ENCODE results near the gene BSPRY.
"Not testable (repeated sequence)": the region's sequence is repeated elsewhere in the genome, so short reads cannot be mapped to it uniquely, and the experiment has no call there.

BSPRY gene

DNA sequence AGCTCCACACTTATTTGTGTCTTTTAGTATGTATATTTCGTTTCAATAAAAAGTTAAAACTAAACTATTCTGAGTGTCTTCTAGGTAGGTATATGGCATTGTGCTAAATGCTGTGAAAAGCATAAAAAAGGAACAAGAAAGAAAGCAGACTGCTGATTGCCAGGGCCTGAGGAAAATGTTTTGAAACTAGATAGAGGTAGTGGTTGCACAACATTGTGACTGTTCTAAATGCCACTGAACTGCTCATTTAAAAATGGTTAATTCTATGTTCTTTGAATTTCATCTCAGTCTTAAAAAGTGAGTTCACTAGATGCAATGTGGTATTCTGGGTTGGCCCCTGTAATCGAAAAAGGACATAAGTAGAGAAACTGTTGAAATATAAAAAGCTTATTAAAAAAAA is 54.3 kb downstream of the BSPRY start:
- DNase-seq (ENCODE audit: extremely low spot score) = no peak
- ChIA-PET POLR2A (interaction anchor here (0.6 kb wide), 1 partner anchor 183 kb away, joined by 3 read pairs; the partner anchor contains the start of genes FKBP15 and SLC31A1), CTCF (interaction anchor here (0.6 to 11.7 kb wide), 9 partner anchors 10 to 253 kb away, joined by 3 to 102 read pairs (median 3); partner anchors contain the start of genes CDC26 and PRPF4)
- TF ChIP-seq, protein P1, sequence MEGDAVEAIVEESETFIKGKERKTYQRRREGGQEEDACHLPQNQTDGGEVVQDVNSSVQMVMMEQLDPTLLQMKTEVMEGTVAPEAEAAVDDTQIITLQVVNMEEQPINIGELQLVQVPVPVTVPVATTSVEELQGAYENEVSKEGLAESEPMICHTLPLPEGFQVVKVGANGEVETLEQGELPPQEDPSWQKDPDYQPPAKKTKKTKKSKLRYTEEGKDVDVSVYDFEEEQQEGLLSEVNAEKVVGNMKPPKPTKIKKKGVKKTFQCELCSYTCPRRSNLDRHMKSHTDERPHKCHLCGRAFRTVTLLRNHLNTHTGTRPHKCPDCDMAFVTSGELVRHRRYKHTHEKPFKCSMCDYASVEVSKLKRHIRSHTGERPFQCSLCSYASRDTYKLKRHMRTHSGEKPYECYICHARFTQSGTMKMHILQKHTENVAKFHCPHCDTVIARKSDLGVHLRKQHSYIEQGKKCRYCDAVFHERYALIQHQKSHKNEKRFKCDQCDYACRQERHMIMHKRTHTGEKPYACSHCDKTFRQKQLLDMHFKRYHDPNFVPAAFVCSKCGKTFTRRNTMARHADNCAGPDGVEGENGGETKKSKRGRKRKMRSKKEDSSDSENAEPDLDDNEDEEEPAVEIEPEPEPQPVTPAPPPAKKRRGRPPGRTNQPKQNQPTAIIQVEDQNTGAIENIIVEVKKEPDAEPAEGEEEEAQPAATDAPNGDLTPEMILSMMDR (IDR thresholded peaks at IDR 0.05; ENCODE audit: control extremely low read depth, extremely low read depth, low read depth, missing control alignments) = no peak

DNA sequence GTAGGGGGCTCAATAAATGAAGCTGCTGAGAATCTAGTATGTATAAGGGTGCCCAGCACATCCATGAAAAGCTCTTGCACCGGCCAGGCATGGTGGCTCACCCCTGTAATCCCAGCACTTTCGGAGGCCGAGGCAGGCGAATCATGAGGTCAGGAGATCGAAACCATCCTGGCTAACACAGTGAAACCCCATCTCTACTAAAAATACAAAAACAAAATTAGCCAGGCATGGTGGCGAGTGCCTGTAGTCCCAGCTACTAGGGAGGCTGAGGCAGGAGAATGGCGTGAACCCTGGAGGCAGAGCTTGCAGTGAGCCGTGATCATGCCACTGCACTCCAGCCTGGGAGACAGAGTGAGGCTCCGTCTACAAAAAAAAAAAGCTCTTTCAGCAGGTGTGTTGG is 57.0 kb downstream of the BSPRY start:
- DNase-seq (ENCODE audit: extremely low spot score) = not testable (repeated sequence)
- CTCF ChIA-PET = interaction anchor here (0.9 to 11.7 kb wide), 13 partner anchors 8 to 250 kb away, joined by 3 to 102 read pairs (median 3); partner anchors contain the start of genes CDC26, FKBP15 and PRPF4
- POLR2A ChIA-PET = interaction anchor here (0.7 kb wide), 1 partner anchor 194 kb away, joined by 3 read pairs; no protein-coding TSS in a partner anchor

DNA sequence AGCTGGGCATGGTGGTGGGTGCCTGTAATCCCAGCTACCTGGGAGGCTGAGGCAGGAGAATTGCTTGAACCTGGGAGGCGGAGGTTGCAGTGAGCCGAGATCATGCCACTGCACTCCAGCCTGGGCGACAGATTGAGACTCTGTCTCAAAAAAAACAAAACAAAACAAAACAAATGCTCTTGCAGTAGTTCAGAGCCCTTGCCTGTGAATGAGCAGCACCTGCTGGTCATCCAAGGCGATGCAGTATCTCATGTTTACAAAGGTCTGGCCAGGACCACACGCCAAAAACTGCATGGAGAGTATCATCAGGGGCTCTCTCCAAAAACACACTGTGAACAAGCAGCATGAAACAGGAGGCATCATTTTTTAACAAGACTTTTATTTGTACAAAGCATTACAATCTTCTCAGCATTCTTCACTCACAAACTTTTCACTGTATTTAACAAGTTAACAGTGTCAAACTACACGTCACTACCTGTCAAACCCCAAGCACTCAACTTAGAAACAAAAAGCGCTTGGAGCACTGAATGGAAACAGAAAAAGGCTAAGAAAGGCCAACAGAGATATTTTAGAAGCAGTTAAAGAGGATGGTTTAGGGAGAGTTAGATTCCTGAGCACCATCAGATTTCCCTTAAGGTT is 57.7 kb downstream of the BSPRY start:
- CTCF ChIA-PET = interaction anchor here (0.8 to 11.7 kb wide), 14 partner anchors 9 to 249 kb away, joined by 3 to 102 read pairs (median 3); partner anchors contain the start of genes CDC26 and PRPF4
- POLR2A ChIA-PET = interaction anchor here (0.7 kb wide), 1 partner anchor 193 kb away, joined by 3 read pairs; no protein-coding TSS in a partner anchor
- TF ChIP-seq, protein P1 (IDR thresholded peaks at IDR 0.05; ENCODE audit: control extremely low read depth, extremely low read depth, low read depth, missing control alignments) = peak; percentile 87
- peak; percentile 56 for DNase-seq (ENCODE audit: extremely low spot score)

DNA sequence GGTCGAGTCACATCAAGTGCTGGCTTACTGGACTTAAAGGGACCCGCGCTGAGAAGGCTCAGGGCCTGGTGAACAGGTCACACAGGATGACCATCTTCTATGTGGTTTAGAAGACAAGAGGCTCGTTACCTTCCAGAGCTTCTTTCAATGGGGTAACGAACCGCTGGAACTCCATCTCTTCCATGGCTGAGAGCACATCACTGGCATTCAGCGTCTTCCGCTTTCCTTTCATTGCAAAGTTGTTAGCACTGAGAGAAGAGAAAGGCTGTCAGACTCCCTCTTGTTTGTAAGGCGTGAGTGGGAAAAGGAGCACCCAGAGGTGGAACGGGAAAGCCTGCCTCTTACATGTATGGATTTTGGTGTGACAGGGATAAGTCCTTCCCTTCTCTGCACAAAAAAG is 60.1 kb downstream of the BSPRY start:
- ChIA-PET CTCF (interaction anchor here (1.0 to 11.7 kb wide), 7 partner anchors 9 to 248 kb away, joined by 3 to 96 read pairs (median 5); partner anchors contain the start of genes ALAD, CDC26 and PRPF4), POLR2A (interaction anchor here (1.1 to 1.3 kb wide), 3 partner anchors 8 to 188 kb away, joined by 3 to 7 read pairs (median 5); partner anchors contain the start of genes ALAD, CDC26, FKBP15 and PRPF4)
- TF ChIP-seq, protein P1 (IDR thresholded peaks at IDR 0.05; ENCODE audit: control extremely low read depth, extremely low read depth, low read depth, missing control alignments) = no peak
- no peak for DNase-seq (ENCODE audit: extremely low spot score)

DNA sequence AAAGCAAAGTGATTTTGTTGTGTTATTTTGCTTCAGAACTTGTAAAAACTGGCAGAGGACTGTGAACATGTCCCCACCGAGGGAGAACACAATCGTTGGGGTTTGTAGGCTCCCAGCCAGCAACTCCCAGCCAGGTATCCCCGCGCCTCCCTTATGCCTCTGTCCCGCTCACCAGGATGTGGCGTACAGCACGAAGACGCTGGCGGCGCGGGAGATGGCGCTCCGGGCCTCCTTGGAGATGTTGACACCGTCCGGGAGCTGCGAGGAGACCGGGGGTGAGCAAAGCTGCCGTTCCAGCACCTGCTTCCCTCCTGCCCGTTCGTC is 60.5 kb downstream of the BSPRY start:
- TF ChIP-seq, protein P1 (IDR thresholded peaks at IDR 0.05; ENCODE audit: control extremely low read depth, extremely low read depth, low read depth, missing control alignments) = no peak
- ChIA-PET POLR2A (interaction anchor here (0.7 to 1.3 kb wide), 5 partner anchors 9 to 188 kb away, joined by 3 to 7 read pairs (median 4); partner anchors contain the start of genes ALAD, CDC26, FKBP15 and PRPF4), CTCF (interaction anchor here (1.0 to 11.7 kb wide), 7 partner anchors 10 to 248 kb away, joined by 3 to 96 read pairs (median 5); partner anchors contain the start of genes ALAD, CDC26 and PRPF4)
- DNase-seq (ENCODE audit: extremely low spot score) = no peak

DNA sequence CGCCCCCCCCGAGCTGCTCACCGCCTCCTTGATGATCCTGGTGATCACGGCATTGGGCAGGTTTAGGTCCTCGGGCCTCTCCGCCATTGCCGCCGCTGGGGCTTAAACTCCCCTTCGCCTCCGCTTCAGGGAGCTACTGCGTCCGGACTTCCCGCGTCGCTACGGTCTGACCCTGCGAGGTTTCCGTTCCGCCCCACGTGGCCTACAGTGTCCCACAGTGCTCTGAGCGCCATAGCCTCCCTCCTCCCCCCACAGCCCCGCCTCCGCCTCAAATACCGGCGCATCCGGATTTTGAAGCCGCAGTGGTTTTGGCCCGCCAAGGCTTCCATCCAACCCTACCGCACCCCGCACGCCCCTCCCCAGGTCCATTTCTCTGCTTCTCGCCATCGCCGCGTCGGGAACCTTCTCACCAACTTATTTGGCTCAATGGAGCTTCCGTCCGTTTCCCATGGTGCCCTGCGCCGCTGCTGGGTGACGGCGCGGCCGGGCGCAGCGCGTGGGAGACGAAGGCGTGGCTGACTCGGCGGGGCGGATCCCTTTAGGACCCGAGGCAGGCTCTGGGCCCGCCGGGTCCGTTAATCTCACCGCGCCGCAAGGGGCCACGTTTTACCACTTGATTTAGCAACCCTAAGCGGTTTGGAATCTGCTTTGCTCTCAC is 61.0 kb downstream of the BSPRY start, which contains the start of the genes C9orf43 and POLE3:
TSS of gene C9orf43 (plus strand) at position 541 of the 658 bp plus-strand sequence. CDS start 2,747 bp downstream, outside the sequence.
TSS of gene POLE3 (minus strand) at position 469 of the 658 bp plus-strand sequence. CDS start at position 87, 382 bp downstream.
- ChIA-PET POLR2A (interaction anchor here (0.7 to 1.3 kb wide), 5 partner anchors 9 to 189 kb away, joined by 3 to 7 read pairs (median 4); partner anchors contain the start of genes ALAD, CDC26, FKBP15 and PRPF4), CTCF (interaction anchor here (1.0 to 11.7 kb wide), 7 partner anchors 10 to 247 kb away, joined by 3 to 96 read pairs (median 5); partner anchors contain the start of genes ALAD, CDC26 and PRPF4)
- peak; percentile 95 for DNase-seq (ENCODE audit: extremely low spot score)
- TF ChIP-seq, protein P1 (IDR thresholded peaks at IDR 0.05; ENCODE audit: control extremely low read depth, extremely low read depth, low read depth, missing control alignments) = peak; percentile 1

Measured in GM10248 (cell line).